RPMI8226 (cell line): ENCODE results near the gene CSF1R.
"Not testable (repeated sequence)": the region's sequence is repeated elsewhere in the genome, so short reads cannot be mapped to it uniquely, and the experiment has no call there.

Experiments
- DNase-seq: peaks from one replicate; pipeline ENCODE4 v3.0.0-alpha.2; 2015

Gene CSF1R

DNA sequence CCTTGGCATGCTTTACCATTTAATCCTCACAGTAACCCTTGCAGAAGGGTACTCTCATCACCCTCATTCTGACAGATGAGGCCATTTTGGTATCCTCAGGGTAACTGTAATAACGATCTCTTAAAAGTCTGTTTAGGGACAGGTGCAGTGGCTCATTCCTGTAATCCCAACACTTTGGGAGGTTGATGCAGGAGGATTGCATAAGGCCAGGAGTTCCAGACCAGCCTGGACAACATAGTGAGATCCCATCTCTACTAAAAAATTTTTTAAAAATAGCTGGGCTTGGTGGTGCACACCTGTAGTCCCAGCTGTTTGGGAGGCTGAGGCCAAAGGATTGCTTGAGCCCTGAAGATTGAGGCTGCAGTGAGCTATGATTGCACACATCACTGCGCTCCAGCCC, 31.8 kb downstream of the CSF1R start:
- no peak for DNase-seq

DNA sequence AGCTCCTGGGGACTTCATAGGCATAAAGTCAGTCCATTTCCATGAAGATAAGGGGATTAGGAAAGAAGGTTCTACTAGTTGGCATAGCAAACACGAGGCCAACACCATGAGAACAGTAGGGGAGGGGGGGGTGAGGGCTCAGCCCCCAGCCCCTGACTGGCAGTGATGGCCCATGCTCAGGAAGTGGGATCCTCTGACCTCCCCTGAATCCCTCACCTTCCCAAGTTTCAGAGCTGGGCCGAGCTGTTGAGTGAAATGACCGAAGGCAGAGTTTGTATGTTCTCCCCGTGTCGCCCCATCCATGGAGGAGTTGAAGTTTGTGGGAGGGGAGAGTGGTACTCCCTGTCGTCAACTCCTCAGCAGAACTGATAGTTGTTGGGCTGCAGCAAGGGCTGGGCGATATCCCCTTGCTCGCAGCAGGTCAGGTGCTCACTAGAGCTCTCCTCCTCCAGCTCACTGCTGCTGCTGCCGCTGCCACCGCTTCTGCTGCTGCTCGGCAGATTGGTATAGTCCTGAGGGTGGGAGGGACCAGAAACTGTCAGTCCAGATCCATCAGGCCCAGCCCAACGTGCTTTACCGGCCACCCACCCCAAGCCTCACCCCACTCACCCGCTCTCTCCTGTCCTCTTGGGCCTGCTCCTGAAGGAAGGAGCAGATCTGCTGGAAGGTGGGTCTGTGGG, 32.5 kb downstream of the CSF1R start:
- no peak for DNase-seq

GRCh38 chr5:150052956-150053712, 33.2 kb downstream of the CSF1R start:
- DNase-seq, result no peak

DNA sequence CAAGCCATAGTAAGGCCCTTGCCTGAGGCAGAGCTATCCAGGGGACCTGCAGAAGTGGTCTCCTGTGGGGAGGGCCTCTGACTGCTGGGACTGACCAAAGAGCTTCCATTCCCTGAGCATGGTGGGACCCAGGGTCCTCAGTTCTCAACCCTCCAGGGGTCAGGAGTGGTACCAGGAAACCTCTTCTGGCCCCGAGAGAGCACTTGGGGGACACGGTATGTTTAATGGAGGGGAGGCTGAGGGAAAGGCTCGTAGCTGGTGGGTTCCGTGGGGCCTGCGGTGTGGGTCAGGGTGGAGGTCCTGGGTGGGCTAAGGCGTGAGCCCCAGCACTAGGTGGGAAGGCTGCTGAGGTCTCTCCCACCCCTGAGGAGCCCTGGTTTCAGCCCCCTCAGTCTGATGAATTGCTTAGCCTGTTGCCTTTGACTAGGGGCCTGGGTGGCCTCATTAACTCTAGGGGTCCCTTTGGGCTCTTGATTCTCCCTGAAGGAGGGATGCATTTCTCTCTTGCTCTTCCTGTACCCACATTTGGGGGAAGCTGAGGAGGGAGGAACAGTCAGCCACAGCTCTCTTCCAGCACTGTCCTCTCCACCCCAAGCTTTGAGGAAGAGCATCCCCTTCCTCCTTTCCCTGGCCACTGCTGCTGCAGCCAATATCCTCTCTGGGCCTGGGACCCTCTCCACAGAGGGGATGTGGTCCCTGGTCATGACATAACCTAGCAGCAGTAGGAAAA, 34.0 kb downstream of the CSF1R start:
- no peak for DNase-seq

- DNase-seq, result no peak
These were observed 34.6 kb downstream of the CSF1R start for GRCh38 chr5:150051657-150052195.

- DNase-seq, result not testable (repeated sequence)
These were observed 36.1 kb downstream of the CSF1R start for GRCh38 chr5:150050172-150050811.

DNA sequence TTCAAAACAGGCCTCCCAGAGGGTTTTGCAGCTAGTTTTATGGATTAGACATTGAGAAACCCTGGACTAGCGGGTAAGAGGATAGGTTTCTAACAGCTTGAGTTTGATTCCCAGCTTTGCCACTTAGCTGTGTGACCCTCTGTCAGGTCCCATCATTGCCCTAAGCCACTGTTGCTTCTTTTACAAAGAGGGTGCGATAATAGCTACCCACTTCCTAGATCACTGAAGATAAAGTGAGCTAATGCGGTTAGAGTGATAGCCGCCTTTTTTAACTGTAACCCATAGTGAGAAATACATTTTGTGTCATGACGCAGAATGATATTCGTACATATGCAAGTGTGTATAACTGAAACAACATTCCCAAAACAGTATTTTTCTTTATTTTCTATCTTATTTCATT, 40.3 kb downstream of the CSF1R start:
- no peak for DNase-seq

GRCh38 chr5:150045549-150045948, 40.8 kb downstream of the CSF1R start:
- no peak for DNase-seq

- DNase-seq, result no peak
These were observed 41.6 kb downstream of the CSF1R start for GRCh38 chr5:150044712-150045111.

GRCh38 chr5:150044329-150044681, 42.0 kb downstream of the CSF1R start:
- no peak for DNase-seq

- no peak for DNase-seq
These were observed 42.6 kb downstream of the CSF1R start for GRCh38 chr5:150043657-150044328.

DNA sequence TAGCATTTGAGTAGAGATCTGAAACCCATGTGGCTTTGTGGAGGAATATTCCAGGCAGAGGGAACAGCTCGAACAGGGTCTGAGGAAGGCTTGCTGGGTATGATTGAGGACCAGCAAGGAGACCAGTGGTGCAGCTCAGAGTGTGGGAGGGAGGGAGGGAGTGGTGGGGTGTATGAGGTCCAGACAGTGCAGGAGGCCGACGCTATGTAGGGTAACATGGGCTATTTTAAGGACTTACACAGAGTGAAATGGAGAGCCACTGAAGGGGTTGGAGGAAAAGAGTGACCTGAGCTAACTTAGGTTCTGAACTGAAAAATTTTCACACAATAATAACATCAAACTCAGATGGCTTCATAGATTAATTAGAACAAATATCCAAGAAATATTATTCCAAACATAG, 43.9 kb downstream of the CSF1R start:
- no peak for DNase-seq

- DNase-seq, result no peak
These were observed 47.8 kb downstream of the CSF1R start for GRCh38 chr5:150038547-150038946.

- no peak for DNase-seq
These were observed 49.8 kb downstream of the CSF1R start for GRCh38 chr5:150036513-150036912.

- peak; percentile 78 for DNase-seq
These were observed 51.0 kb downstream of the CSF1R start for GRCh38 chr5:150035139-150035895.

- DNase-seq, result no peak
These were observed 51.7 kb downstream of the CSF1R start for GRCh38 chr5:150034662-150035061.

DNA sequence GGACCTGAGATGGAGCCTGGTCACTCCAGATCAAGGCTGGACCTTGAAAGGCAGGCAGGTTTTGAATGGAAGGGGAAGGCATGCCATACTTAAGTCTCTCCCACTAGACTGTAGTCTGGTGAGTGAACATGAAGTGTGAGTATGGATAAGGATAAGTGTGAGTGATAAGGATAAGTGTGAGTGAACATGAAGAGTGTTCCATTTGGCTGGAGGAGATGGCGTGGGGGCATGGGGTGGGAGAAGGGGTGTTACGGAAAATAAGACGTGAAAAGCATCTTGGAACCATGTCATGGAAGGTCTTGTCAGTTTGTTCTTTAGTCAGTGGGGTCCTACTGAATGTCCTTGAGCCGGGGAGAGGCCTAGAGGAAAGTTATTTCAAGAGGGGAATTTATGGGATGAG, 53.0 kb downstream of the CSF1R start:
- DNase-seq, result no peak

DNA sequence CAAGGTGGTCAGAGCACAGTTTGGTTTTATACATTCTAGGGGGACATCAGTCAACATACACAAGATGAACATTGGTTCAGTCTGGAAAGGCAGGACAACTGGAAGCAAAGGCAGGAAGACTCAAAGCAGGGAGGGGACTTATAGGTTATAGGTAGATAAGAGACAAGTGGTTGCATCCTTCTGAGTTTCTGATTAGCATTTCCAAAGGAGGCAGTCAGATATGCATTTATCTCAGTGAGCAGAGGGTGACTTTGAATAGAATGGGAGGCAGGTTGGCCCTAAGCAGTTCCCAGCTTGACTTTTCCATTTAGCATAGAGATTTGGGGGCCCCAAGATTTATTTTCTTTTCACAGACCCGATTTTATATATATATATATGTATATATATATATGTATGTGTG, 58.3 kb downstream of the CSF1R start:
- not testable (repeated sequence) for DNase-seq

- no peak for DNase-seq
These were observed 59.6 kb downstream of the CSF1R start for GRCh38 chr5:150026682-150027172.

DNA sequence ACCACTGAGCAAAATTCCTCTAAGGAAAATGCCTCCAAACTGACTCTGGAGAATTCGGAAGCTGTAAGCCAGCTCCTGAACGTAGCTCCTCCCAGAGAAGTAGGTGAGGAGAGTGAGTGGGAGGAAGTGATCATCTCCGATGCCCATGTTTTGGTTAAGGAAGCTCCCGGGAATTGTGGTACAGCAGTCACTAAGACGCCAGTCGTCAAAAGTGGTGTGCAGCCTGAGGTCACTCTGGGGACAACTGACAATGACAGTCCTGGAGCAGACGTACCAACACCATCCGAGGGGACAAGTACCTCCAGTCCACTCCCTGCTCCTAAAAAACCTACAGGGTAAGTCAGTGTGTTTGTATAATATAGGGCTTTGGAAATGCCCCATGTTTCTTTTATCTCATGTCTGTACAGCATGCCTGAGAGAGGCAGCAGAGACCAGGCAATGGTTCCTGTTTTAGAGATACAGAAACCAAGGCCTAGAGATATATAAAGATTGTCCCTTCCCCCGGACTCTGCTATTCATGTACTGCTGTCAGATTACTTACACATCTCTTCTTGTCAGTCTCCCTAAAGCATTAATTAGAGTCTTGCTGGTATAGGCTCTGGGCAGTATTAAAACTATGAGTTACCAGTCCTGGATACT, 61.9 kb downstream of the CSF1R start:
- no peak for DNase-seq

DNA sequence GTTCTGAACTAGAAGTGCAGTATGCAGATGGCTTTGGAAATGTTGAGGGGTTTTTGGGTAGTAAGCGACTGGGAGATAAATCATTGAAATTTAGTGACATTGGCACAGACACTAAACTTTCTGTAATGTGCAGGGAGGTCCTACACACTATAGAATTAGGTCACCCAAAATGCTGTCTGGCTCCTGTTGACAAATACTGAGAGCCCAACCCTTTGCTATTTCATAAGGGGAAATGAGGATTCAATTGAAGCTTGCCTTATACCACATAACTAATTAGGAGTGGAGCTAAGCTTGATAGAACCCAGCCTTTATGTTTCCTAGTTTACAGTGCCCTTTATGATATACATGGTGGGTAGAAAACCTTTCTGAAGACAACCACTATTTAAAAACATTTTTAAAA, 63.2 kb downstream of the CSF1R start:
- DNase-seq, result no peak
